GM12864 (cell line): Measurements from ENCODE around the gene MEIS1.

Experiments
- DNase-seq: peaks from one replicate; pipeline ENCODE4 v3.0.0-alpha.2; 2011; ENCODE audit warnings: low read depth
- H3K4me3 ChIP-seq: 2 replicates; pipeline ENCODE4 v1.5.1; 2011; ENCODE audit warnings: mild to moderate bottlenecking, low read depth, low read length, control low read depth
- CTCF ChIP-seq: IDR thresholded peaks from 2 replicates; pipeline ENCODE4 v1.5.1; 2011; ENCODE audit warnings: low read depth, mild to moderate bottlenecking, moderate library complexity, low read length, control low read depth, inconsistent platforms; ENCODE audit errors: missing control alignments

The MEIS1 gene

GRCh38 chr2:66578687-66579106 is 143.8 kb downstream of the MEIS1 start:
- no peak overlapping the region for H3K4me3 ChIP-seq
- TF ChIP-seq CTCF, result no peak
- no peak for DNase-seq

- no peak for DNase-seq
- no peak for TF ChIP-seq CTCF
- no peak overlapping the region for H3K4me3 ChIP-seq
Observed at GRCh38 chr2:66579186-66580126, 144.5 kb downstream of the MEIS1 start.

- H3K4me3 ChIP-seq, result no peak overlapping the region
- DNase-seq, result no peak
- TF ChIP-seq CTCF, result no peak
Observed at GRCh38 chr2:66580166-66581049, 145.5 kb downstream of the MEIS1 start.

- H3K4me3 ChIP-seq, result no peak overlapping the region
- no peak for TF ChIP-seq CTCF
- DNase-seq, result no peak
Observed at GRCh38 chr2:66581339-66582103, 146.6 kb downstream of the MEIS1 start.

- no peak overlapping the region for H3K4me3 ChIP-seq
- no peak for DNase-seq
- no peak for TF ChIP-seq CTCF
Observed at GRCh38 chr2:66582104-66582986, 147.4 kb downstream of the MEIS1 start.
